Activated CD8-positive, alpha-beta memory T cell treated with anti-CD3 and anti-CD28 coated beads, Interleukin-2, amount 10 ng/mL, durations not matched to agents 7 days and 5 days (primary cell): ENCODE results near the gene TBC1D2B. TPM values are rescaled to one million over a fixed set of nuclear protein-coding genes. Genes with fewer than 3 reads are reported as not detected.
"Not testable (repeated sequence)": the region's sequence is repeated elsewhere in the genome, so short reads cannot be mapped to it uniquely, and the experiment has no call there.

ENCODE experiments used
- ATAC-seq: fragments of 150-1000 bp; cut with Tn5 transposase; one replicate; pipeline ENCODE4 v1.10.0; 2021; ENCODE audit warnings: moderate library complexity
- CTCF ChIA-PET: fragments of 350-600 bp; sonication (Branson Sonifier 250); formaldehyde crosslinking; loops from one replicate; lab custom pipeline; 2021; ENCODE audit warnings: antibody characterized with exemption; lab: Charles Lee
- DNase-seq: peaks from one replicate; pipeline ENCODE4 v3.0.0-alpha.2; 2020
- H3K27ac Mint-ChIP-seq: one replicate; pipeline ENCODE4 v1.8.0; 2021; ENCODE audit warnings: mild to moderate bottlenecking, mixed read lengths
- H3K27me3 Mint-ChIP-seq: one replicate; pipeline ENCODE4 v1.8.0; 2021; ENCODE audit warnings: mixed read lengths
- H3K36me3 Mint-ChIP-seq: one replicate; pipeline ENCODE4 v1.8.0; 2021; ENCODE audit warnings: mild to moderate bottlenecking, mixed read lengths
- H3K4me1 Mint-ChIP-seq: one replicate; pipeline ENCODE4 v1.8.0; 2021; ENCODE audit warnings: mixed read lengths
- H3K4me3 Mint-ChIP-seq: one replicate; pipeline ENCODE4 v1.8.0; 2021; ENCODE audit warnings: mild to moderate bottlenecking, moderate library complexity, mixed read lengths
- H3K9me3 Mint-ChIP-seq: one replicate; pipeline ENCODE4 v1.8.0; 2022; ENCODE audit warnings: low read depth, mixed read lengths
- total RNA-seq, 2 experiments: library from RNA; stranded (reverse); gene quantifications; one replicate each; pipeline ENCODE4 v1.2.3, GENCODE V29; 2021

TBC1D2B gene
- total RNA-seq, 2 experiments from 2014 or later, result 118 to 135 TPM

DNA sequence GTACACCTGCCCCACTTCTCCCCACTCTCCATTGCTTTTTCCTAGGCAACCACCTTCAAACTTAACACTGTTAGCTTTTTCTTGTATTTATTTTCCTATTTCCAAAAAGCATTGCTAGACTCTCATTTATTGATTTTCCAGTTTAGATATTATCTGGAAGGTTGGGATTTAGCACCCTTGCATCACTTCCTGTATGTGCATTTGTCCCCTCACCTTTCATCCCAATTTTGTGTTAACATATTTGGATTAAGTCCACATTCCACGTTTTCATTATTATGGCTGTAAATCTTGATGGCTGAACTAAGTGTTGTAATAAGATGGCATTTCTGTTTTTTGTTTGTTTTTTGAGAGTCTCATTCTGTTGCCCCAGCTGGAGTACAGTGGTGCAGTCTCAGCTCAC is 109.7 kb downstream of the TBC1D2B start:
- H3K4me3 Mint-ChIP-seq, result no peak overlapping the region
- H3K27ac Mint-ChIP-seq, result no peak overlapping the region
- CTCF ChIA-PET, result interaction anchor here (0.7 to 5.9 kb wide), 7 partner anchors 10 to 273 kb away, joined by 3 to 180 read pairs (median 16); no protein-coding TSS in a partner anchor
- ATAC-seq (no peak), DNase-seq (no peak)
- H3K4me1 Mint-ChIP-seq, result peaks cover 20% of the 10 kb centered on the region
- peaks cover 2% of the 10 kb centered on the region for H3K9me3 Mint-ChIP-seq
- H3K36me3 Mint-ChIP-seq, result no peaks in the 10 kb centered on the region
- H3K27me3 Mint-ChIP-seq, result peaks cover 20% of the 10 kb centered on the region

DNA sequence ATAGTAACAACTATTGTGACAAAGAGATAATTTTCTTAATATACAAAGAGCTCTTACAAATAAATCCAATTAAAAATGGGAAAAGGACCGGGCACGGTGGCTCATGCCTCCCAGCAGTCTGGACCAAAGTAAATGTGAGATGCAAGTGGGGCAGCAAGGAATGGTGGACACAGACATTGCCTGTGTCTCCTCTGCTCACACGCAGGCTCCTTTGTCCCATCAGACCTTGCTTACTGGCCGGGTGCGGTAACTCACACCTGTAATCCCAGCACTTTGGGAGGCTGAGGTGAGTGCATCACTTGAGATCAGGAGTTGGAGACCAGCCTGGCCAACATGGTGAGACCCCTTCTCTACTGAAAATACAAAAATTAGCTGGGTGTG is 110.3 kb downstream of the TBC1D2B start:
- peaks cover 20% of the 10 kb centered on the region for H3K4me1 Mint-ChIP-seq
- not testable (repeated sequence) for DNase-seq, H3K9me3 Mint-ChIP-seq, ATAC-seq, H3K4me3 Mint-ChIP-seq, H3K36me3 Mint-ChIP-seq, H3K27ac Mint-ChIP-seq
- CTCF ChIA-PET, result interaction anchor here (0.7 to 5.9 kb wide), 11 partner anchors 9 to 274 kb away, joined by 3 to 180 read pairs (median 4); no protein-coding TSS in a partner anchor
- H3K27me3 Mint-ChIP-seq, result peaks cover 23% of the 10 kb centered on the region

DNA sequence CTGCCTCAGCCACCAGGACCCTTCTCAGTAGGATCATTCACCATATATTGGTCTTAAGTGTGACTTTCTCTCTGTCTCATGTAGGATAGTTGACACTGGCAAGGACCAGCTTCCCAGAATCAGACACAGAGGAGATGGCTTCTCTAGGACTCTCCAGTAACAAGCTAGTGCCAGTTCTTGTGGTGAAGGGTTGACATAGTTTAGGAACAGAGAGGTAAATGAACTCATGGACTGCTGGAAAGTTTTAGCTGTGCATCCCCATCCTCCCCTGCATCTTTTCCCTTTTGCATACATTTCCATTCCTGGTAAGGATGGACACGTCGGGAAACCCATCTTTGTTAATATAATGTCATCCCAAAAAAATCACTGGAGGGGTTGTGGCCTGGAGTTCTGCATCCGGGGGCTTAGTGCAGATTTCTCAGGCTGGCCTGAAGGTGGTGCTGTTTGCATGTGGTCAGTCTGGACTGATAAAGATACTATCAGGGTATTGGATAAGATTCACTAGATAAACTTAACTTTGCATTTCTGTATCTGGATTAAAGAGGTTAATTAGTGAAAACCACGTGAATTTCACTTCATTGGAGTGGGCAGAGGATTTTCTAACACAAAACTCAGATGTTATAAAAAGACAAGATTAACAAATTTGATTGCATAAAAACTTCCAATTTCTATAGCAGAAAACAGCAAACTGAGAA is 110.8 kb downstream of the TBC1D2B start:
- ATAC-seq, result peak; percentile 75

DNA sequence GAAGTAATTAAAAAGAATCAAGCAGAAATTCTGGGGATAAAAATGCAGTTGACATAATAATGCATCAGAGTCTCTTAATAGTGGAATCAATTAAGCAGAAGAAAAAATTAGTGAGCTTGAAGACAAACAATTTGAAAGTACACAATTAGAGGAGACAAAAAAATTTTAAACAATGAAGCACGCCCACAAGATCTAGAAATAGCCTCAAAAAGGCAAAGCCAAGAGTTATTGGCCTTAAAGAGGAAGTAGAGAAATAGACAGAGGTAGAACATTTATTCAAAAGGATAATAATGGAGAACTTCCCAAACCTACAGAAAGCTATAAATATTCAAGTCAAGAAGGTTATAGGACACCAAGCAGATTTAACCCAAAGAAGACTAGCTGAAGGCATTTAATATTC is 113.3 kb downstream of the TBC1D2B start:
- H3K27me3 Mint-ChIP-seq, result peaks cover 33% of the 10 kb centered on the region
- ATAC-seq (no peak), DNase-seq (no peak)
- no peak overlapping the region for H3K4me3 Mint-ChIP-seq
- peaks cover 2% of the 10 kb centered on the region for H3K9me3 Mint-ChIP-seq
- CTCF ChIA-PET, result interaction anchor here (0.7 to 5.9 kb wide), 6 partner anchors 17 to 231 kb away, joined by 3 to 180 read pairs (median 4); partner anchors contain the start of gene CIB2
- no peaks in the 10 kb centered on the region for H3K36me3 Mint-ChIP-seq
- no peak overlapping the region for H3K27ac Mint-ChIP-seq
- H3K4me1 Mint-ChIP-seq, result peaks cover 28% of the 10 kb centered on the region

More for the DNA sequence above, 110.8 kb downstream of the TBC1D2B start:
- Mint-ChIP-seq H3K27me3 (peaks cover 25% of the 10 kb centered on the region), H3K4me3 (no peak overlapping the region), H3K36me3 (no peaks in the 10 kb centered on the region), H3K27ac (no peak overlapping the region), H3K4me1 (peaks cover 20% of the 10 kb centered on the region), H3K9me3 (peaks cover 2% of the 10 kb centered on the region)
- peak; percentile 63 for DNase-seq
- CTCF ChIA-PET, result interaction anchor here (0.7 to 5.9 kb wide), 21 partner anchors 9 to 294 kb away, joined by 3 to 180 read pairs (median 4); no protein-coding TSS in a partner anchor

DNA sequence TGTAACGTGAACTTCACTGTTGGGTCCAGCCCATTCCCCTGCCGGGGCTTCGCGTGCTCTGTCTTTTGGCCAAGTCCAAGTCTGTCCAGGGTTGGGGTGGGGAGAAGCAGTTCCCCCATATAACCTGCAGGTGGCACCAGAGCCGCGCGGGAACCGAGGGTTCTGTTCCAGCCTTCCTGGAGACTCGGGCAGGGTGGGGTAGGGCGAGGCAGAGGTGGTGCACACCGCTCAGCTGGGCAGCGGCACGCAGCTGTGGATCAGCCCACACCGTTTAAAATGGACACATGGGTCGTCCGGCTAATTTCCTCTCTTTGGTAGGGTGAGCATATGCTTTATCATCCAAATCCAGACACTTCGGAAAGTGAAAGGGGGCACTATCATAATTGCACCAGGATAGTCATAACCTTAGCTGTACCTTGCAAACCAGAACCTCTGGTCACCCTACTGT is 118.1 kb downstream of the TBC1D2B start:
- Mint-ChIP-seq H3K27me3 (peaks cover 52% of the 10 kb centered on the region), H3K9me3 (no peaks in the 10 kb centered on the region), H3K36me3 (peaks cover 2% of the 10 kb centered on the region), H3K4me3 (peak overlapping the region; percentile 63), H3K27ac (no peak overlapping the region), H3K4me1 (peaks cover 27% of the 10 kb centered on the region)
- ATAC-seq, result peak; percentile 98
- peak; percentile 86 for DNase-seq
- CTCF ChIA-PET, result interaction anchor here (0.6 to 7.2 kb wide), 35 partner anchors 8 to 285 kb away, joined by 3 to 189 read pairs (median 5); partner anchors contain the start of gene ACSBG1

DNA sequence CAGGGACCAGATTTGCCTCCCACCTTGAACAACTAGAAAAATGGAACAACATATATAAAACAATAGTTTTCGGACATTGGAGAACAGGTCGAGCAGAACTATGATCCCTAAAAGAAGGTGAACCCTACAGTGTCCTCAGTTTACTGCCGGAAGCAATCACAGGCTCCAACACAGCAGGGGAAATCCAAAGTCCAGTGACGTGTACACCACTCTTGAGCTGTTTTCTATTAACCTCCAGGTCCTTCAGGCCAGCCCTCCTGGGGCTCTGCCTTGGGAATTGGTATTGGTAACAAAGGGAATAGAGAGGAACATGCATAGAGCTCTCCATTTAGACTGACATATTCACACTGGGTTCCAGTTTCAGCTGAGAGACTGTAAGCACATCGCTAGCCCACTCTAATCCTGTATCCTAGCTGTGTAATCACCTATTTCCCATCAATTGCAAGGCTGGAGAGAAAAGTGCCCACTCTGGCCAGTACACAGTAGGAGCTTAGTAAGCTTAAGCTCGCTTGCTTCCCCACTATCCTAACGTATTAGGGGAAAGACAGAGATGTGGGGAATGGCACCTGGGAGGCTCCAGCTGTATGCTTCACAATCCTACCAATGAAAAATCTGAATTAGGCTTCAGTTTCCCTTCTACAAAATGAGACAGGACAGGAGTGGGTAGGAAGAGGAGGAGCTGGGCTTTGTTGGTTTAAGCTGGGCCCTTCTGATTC is 118.6 kb downstream of the TBC1D2B start:
- not testable (repeated sequence) for DNase-seq, H3K4me3 Mint-ChIP-seq, H3K36me3 Mint-ChIP-seq

DNA sequence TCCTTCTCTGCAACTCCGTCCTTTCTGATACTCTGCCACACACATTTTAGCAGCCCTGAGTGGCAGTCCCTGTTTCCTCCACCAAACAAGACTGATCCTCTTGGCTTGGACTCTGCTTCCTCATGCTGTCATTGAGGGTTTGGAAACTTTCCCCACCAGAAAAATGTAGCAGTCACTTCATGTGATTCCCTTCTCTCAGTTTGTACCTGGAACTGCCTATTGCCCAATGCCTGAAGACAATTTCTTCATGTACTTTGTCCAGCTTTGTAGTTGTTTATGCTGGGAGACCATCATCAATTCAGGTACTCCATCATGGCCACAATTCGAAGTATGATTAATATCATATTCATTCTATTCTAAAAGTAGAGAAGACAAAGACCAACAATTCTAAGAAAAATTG is 119.5 kb downstream of the TBC1D2B start:
- H3K4me3 Mint-ChIP-seq, ATAC-seq, H3K9me3 Mint-ChIP-seq, DNase-seq, H3K27ac Mint-ChIP-seq, H3K36me3 Mint-ChIP-seq: not testable (repeated sequence)
- peaks cover 41% of the 10 kb centered on the region for H3K27me3 Mint-ChIP-seq
- H3K4me1 Mint-ChIP-seq, result peaks cover 37% of the 10 kb centered on the region
- CTCF ChIA-PET, result interaction anchor here (0.9 to 7.2 kb wide), 9 partner anchors 9 to 284 kb away, joined by 3 to 189 read pairs (median 11); no protein-coding TSS in a partner anchor

More for the DNA sequence above, 118.6 kb downstream of the TBC1D2B start:
- CTCF ChIA-PET, result interaction anchor here (0.7 to 7.2 kb wide), 34 partner anchors 8 to 744 kb away, joined by 3 to 189 read pairs (median 5); partner anchors contain the start of gene ACSBG1
- Mint-ChIP-seq H3K4me1 (peaks cover 33% of the 10 kb centered on the region), H3K27me3 (peaks cover 47% of the 10 kb centered on the region)
- ATAC-seq, result peak; percentile 28
- H3K9me3 Mint-ChIP-seq, H3K27ac Mint-ChIP-seq: not testable (repeated sequence)

DNA sequence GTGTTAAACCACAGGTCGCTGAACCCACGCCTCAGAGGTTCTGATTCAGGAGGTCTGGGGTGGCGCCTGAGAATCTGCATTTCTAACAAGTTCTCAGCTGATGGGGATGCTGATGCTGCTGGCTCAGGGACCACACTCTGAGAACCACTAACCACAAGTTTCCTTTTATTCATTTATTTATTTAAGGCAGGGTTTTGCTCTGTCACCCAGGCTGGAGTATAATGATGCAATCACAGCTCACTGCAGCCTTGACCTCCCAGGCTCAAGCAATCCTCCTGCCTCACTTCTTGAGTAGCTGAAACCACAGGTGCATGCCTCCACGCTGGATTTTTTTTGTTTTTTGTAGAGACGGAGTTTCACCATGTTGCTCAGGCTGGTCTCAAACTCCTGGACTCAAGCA is 123.6 kb downstream of the TBC1D2B start:
- peaks cover 26% of the 10 kb centered on the region for H3K27me3 Mint-ChIP-seq
- CTCF ChIA-PET, result interaction anchor here (1.2 to 7.2 kb wide), 2 partner anchors 12 to 155 kb away, joined by 3 to 189 read pairs; no protein-coding TSS in a partner anchor

DNA sequence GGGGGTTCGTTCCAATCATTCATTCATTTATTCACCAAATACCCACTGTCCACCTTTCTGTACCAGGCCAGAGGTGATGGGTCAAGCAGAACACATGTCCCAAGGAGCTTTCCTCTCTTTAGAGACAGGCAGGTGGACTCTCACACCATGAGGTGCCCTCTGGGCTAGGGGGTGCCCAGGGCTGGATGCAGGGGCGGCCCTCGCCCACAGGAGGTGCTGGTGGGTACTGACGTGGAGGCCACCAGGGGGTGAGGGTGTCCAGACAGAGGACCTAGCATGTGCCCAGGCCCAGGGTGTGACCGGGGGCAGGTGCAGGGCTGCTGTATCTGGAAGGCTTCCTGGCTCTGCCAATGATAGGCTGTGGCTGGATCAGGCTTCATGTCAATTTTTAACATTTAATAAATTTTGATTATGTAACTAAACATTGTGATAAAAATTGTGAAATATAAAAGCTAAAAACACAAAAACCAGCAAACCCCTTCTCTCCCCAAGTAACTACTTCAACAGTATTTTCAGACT is 124.5 kb downstream of the TBC1D2B start:
- peak; percentile 54 for DNase-seq
- peaks cover 18% of the 10 kb centered on the region for H3K27me3 Mint-ChIP-seq
- CTCF ChIA-PET, ATAC-seq, H3K4me3 Mint-ChIP-seq, H3K36me3 Mint-ChIP-seq, H3K27ac Mint-ChIP-seq, H3K9me3 Mint-ChIP-seq: not testable (repeated sequence)
- peaks cover 23% of the 10 kb centered on the region for H3K4me1 Mint-ChIP-seq

More for the DNA sequence above, 123.6 kb downstream of the TBC1D2B start:
- H3K36me3 Mint-ChIP-seq, H3K9me3 Mint-ChIP-seq, H3K4me3 Mint-ChIP-seq: not testable (repeated sequence)
- ATAC-seq (peak; percentile 83), DNase-seq (peak; percentile 82)
- Mint-ChIP-seq H3K4me1 (peaks cover 28% of the 10 kb centered on the region), H3K27ac (peak overlapping the region; percentile 70)

DNA sequence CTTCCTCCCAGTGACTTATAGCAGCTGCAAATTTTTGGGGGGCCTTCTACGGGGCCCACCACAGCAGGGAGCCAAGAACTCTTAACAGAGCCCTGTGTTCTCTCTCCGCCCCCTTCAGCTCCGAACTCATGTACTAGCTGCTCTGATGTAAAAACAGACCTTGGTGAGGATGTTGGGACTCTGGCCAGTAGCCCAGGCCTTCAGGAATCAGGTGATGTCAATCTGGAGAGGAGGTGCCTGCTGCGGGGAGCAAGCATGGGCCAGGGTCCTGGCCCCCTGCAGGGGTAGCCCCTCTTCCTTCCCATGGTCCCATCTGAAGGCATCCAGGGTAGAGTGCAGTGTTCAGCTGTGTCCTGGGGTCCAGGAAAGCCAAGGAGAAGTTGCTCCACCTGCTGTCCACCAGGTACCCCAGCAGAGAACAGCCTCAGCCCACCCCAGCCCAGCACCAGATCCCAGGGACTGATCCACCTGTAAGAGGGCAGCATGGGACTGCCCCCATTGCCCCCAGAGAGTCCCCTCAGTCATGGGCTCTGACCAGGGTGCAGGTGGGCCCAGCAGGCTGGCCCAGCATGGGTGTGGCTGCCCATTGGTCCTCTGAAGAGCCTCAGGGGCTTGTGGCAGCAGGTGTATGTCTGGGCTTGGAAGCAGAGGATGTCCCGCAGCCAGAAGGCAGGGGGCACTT is 126.3 kb downstream of the TBC1D2B start:
- H3K27me3 Mint-ChIP-seq, result peaks cover 23% of the 10 kb centered on the region
- H3K4me3 Mint-ChIP-seq, H3K36me3 Mint-ChIP-seq, H3K9me3 Mint-ChIP-seq, H3K27ac Mint-ChIP-seq, DNase-seq, ATAC-seq, CTCF ChIA-PET: not testable (repeated sequence)
- peaks cover 22% of the 10 kb centered on the region for H3K4me1 Mint-ChIP-seq

DNA sequence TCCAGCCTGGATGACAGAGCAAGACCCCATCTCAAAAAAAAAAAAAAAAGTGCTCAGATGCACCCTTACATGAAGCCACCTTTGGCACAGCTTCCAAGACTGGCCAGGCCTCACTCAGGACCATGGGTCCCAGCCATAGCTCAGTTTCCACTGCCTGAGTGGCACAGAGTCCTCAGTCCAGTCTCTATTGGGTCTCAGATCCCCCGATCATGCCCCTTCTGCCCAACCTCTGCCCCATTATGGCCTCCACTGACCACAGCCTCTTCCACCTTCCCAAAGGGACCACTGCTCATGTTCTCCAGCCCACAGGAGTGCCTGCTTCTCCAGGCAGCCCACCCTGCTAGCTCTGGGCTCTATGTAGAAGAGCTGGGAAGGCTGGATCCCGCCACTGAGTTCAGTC is 127.0 kb downstream of the TBC1D2B start:
- ATAC-seq, DNase-seq, CTCF ChIA-PET, H3K4me3 Mint-ChIP-seq, H3K36me3 Mint-ChIP-seq, H3K9me3 Mint-ChIP-seq, H3K27ac Mint-ChIP-seq: not testable (repeated sequence)
- H3K4me1 Mint-ChIP-seq, result peaks cover 19% of the 10 kb centered on the region
- peaks cover 25% of the 10 kb centered on the region for H3K27me3 Mint-ChIP-seq

DNA sequence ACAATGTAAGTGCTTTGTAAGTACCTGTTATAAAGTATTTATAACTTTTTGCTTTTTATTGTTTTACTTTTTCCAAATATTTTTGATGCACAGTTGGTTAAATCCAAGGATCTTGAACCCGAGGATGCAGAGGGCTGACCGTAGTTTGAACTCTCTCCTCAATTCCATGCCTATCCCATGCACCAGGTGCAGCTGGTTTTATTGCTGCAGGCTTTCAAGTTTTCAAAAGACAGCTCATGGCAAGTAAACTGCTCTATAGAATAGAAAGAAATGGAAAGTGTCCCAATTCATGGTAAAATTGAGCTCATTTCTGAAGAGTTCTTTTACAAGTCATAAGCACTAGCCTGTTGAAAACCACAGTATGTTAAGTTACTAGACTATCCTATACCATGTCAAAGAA is 131.9 kb downstream of the TBC1D2B start:
- Mint-ChIP-seq H3K27ac (no peak overlapping the region), H3K27me3 (peaks cover 43% of the 10 kb centered on the region)
- CTCF ChIA-PET, result interaction anchor here (1.0 to 1.7 kb wide), 2 partner anchors 35 to 163 kb away, joined by 3 to 6 read pairs; no protein-coding TSS in a partner anchor

More for the DNA sequence above, 131.9 kb downstream of the TBC1D2B start:
- ATAC-seq, result no peak
- peaks cover 8% of the 10 kb centered on the region for H3K4me1 Mint-ChIP-seq
- no peaks in the 10 kb centered on the region for H3K9me3 Mint-ChIP-seq
- DNase-seq, result no peak
- H3K4me3 Mint-ChIP-seq, result no peak overlapping the region
- no peaks in the 10 kb centered on the region for H3K36me3 Mint-ChIP-seq
